A549 (cell line): ENCODE measurements around the gene FAM216A.
"Not testable (repeated sequence)": the region's sequence is repeated elsewhere in the genome, so short reads cannot be mapped to it uniquely, and the experiment has no call there.

Experiments
- CTCF ChIP-seq: fragments of >200 bp; sonication (Bioruptor Twin); formaldehyde crosslinking; IDR thresholded peaks from 3 replicates; pipeline ENCODE4 v1.5.1; 2016
- EP300 ChIP-seq, 2 experiments: fragments of >200 bp; sonication (Bioruptor Twin); formaldehyde crosslinking; IDR thresholded peaks; 2 replicates in 1 of 2; 3 replicates in 1 of 2; pipeline ENCODE4 v1.6.1; 2016 to 2017
- GATA3 ChIP-seq: IDR thresholded peaks from 2 replicates; pipeline ENCODE4 v1.6.1; 2012; ENCODE audit warnings: borderline replicate concordance
- KDM1A ChIP-seq: fragments of 200-600 bp; sonication (generic); IDR thresholded peaks from 2 replicates; pipeline ENCODE4 v1.6.1; 2016; ENCODE audit warnings: low read depth, mild to moderate bottlenecking
- MAFK ChIP-seq: fragments of 450-650 bp; IDR thresholded peaks from 2 replicates; pipeline ENCODE4 v1.6.1; 2014; ENCODE audit not compliant: partially characterized antibody
- MAX ChIP-seq: IDR thresholded peaks from 2 replicates; pipeline ENCODE4 v1.6.1; 2012
- NPAS2 ChIP-seq: fragments of 250-450 bp; sonication (Bioruptor Pico); IDR thresholded peaks from 2 replicates; pipeline ENCODE4 v1.8.0; 2022; ENCODE audit warnings: mild to moderate bottlenecking, moderate library complexity, borderline replicate concordance
- POLR2A ChIP-seq: IDR thresholded peaks from 2 replicates; pipeline ENCODE4 v1.6.1; 2012; ENCODE audit warnings: mild to moderate bottlenecking, low read length
- REST ChIP-seq: fragments of 200-600 bp; sonication (generic); IDR thresholded peaks from 2 replicates; pipeline ENCODE4 v1.6.1; 2016; ENCODE audit warnings: antibody characterized with exemption, mild to moderate bottlenecking, moderate library complexity
- USF2 ChIP-seq: fragments of 450-650 bp; IDR thresholded peaks from 2 replicates; pipeline ENCODE4 v1.6.1; 2014; ENCODE audit warnings: antibody characterized with exemption

- TF ChIP-seq MAX; POLR2A; EP300 (IDR thresholded peaks at IDR 0.05); CTCF; GATA3; USF2; REST; MAFK; KDM1A; NPAS2 (CRISPR knock-in tag): not testable (repeated sequence)
Observed at GRCh38 chr12:110518014-110518413, 49.4 kb downstream of the FAM216A start.
